Immature natural killer cell (primary cell): ENCODE data around the gene RPL38. TPM values are rescaled to one million over a fixed set of nuclear protein-coding genes. Genes with fewer than 3 reads are reported as not detected.

Experiments
- DNase-seq, 3 donors: peaks; one replicate each; pipeline ENCODE4 v3.0.0; 2022; ENCODE audit warnings: mixed read lengths in 1 of 3
- H3K27ac Mint-ChIP-seq, 6 donors: one replicate each; pipeline ENCODE4 v1.8.0; 2020; ENCODE audit warnings: mixed read lengths in 6 of 6, mild to moderate bottlenecking in 5 of 6, inconsistent platforms in 4 of 6, moderate library complexity in 3 of 6
- H3K27me3 Mint-ChIP-seq, 3 donors: one replicate each; pipeline ENCODE4 v1.8.0; 2020 to 2021; ENCODE audit warnings: low read depth in 3 of 3, mild to moderate bottlenecking in 3 of 3, mixed read lengths in 3 of 3, moderate library complexity in 3 of 3, inconsistent platforms in 1 of 3
- H3K36me3 Mint-ChIP-seq, 3 donors: one replicate each; pipeline ENCODE4 v1.8.0; 2020; ENCODE audit warnings: mixed read lengths in 3 of 3, inconsistent platforms in 2 of 3, mild to moderate bottlenecking in 2 of 3
- H3K4me1 Mint-ChIP-seq, 2 donors: one replicate each; pipeline ENCODE4 v1.8.0; 2020; ENCODE audit warnings: inconsistent platforms in 2 of 2, mild to moderate bottlenecking in 2 of 2, mixed read lengths in 2 of 2, moderate library complexity in 1 of 2
- H3K4me3 Mint-ChIP-seq, 5 donors: one replicate each; pipeline ENCODE4 v1.8.0; 2020; ENCODE audit warnings: mild to moderate bottlenecking in 5 of 5, mixed read lengths in 5 of 5, inconsistent platforms in 3 of 5, moderate library complexity in 3 of 5
- H3K9me3 Mint-ChIP-seq, 6 donors: one replicate each; pipeline ENCODE4 v1.8.0; 2020; ENCODE audit warnings: mild to moderate bottlenecking in 6 of 6, mixed read lengths in 6 of 6, inconsistent platforms in 4 of 6, moderate library complexity in 3 of 6
- polyA plus RNA-seq, 3 donors: library from polyadenylated mRNA; unstranded; fragments of 300-500 nt; fragmentation: Illumina TruSeq; gene quantifications; one replicate each; pipeline ENCODE4 v1.2.3, GENCODE V29; 2021

RPL38 gene
- polyA plus RNA-seq, 3 donors from 2014 or later: 638 to 1,583 (median 956) TPM

- H3K27ac Mint-ChIP-seq: no peak overlapping the region
- H3K4me1 Mint-ChIP-seq: peaks cover 0 to 2% of the 10 kb centered on the region in 2 donors
- H3K27me3 Mint-ChIP-seq: peaks cover 2% of the 10 kb centered on the region in 3 donors
- no peak for DNase-seq
- peaks cover 0 to 4% (median 0%) of the 10 kb centered on the region in 3 donors for H3K36me3 Mint-ChIP-seq
- H3K4me3 Mint-ChIP-seq: no peak overlapping the region
- H3K9me3 Mint-ChIP-seq: no peaks in the 10 kb centered on the region
Measured at GRCh38 chr17:74244548-74244947, 41.1 kb downstream of the RPL38 start.

GRCh38 chr17:74245145-74245831 is 41.8 kb downstream of the RPL38 start:
- H3K4me3 Mint-ChIP-seq: no peak overlapping the region
- H3K4me1 Mint-ChIP-seq: peaks cover 0 to 2% of the 10 kb centered on the region in 2 donors
- H3K36me3 Mint-ChIP-seq: no peaks in the 10 kb centered on the region
- H3K27me3 Mint-ChIP-seq: peaks cover 2% of the 10 kb centered on the region in 3 donors
- no peak overlapping the region for H3K27ac Mint-ChIP-seq
- no peaks in the 10 kb centered on the region for H3K9me3 Mint-ChIP-seq
- no peak for DNase-seq

- H3K4me1 Mint-ChIP-seq: peaks cover 0 to 2% of the 10 kb centered on the region in 2 donors
- H3K27me3 Mint-ChIP-seq: peaks cover 2% of the 10 kb centered on the region in 3 donors
- H3K27ac Mint-ChIP-seq: no peak overlapping the region
- H3K36me3 Mint-ChIP-seq: peaks cover 0 to 2% (median under 1%) of the 10 kb centered on the region in 3 donors
- no peak for DNase-seq
- H3K4me3 Mint-ChIP-seq: no peak overlapping the region
- no peaks in the 10 kb centered on the region for H3K9me3 Mint-ChIP-seq
Measured at GRCh38 chr17:74245871-74246270, 42.4 kb downstream of the RPL38 start.

GRCh38 chr17:74249590-74250270 is 46.3 kb downstream of the RPL38 start:
- DNase-seq: no peak
- H3K27ac Mint-ChIP-seq: peak overlapping the region in 1 of 6 donors; percentile 40
- H3K4me1 Mint-ChIP-seq: peaks cover 0 to 2% of the 10 kb centered on the region in 2 donors
- H3K4me3 Mint-ChIP-seq: no peak overlapping the region
- peaks cover 0 to 2% (median 2%) of the 10 kb centered on the region in 3 donors for H3K27me3 Mint-ChIP-seq
- no peaks in the 10 kb centered on the region for H3K9me3 Mint-ChIP-seq
- H3K36me3 Mint-ChIP-seq: peaks cover 0 to 10% (median 3%) of the 10 kb centered on the region in 3 donors

GRCh38 chr17:74250324-74250995 is 47.0 kb downstream of the RPL38 start:
- H3K4me1 Mint-ChIP-seq: peaks cover 0 to 2% of the 10 kb centered on the region in 2 donors
- no peak for DNase-seq
- H3K27me3 Mint-ChIP-seq: peaks cover 0 to 2% (median 2%) of the 10 kb centered on the region in 3 donors
- no peaks in the 10 kb centered on the region for H3K9me3 Mint-ChIP-seq
- H3K36me3 Mint-ChIP-seq: peaks cover 0 to 10% (median 3%) of the 10 kb centered on the region in 3 donors
- H3K27ac Mint-ChIP-seq: peak overlapping the region in 1 of 6 donors; percentile 8
- H3K4me3 Mint-ChIP-seq: no peak overlapping the region

GRCh38 chr17:74251051-74251450 is 47.6 kb downstream of the RPL38 start:
- H3K36me3 Mint-ChIP-seq: peaks cover 0 to 10% (median 3%) of the 10 kb centered on the region in 3 donors
- peaks cover 0 to 2% of the 10 kb centered on the region in 2 donors for H3K4me1 Mint-ChIP-seq
- peak overlapping the region in 2 of 6 donors; percentile 8 to 79 for H3K27ac Mint-ChIP-seq
- DNase-seq: no peak
- H3K27me3 Mint-ChIP-seq: peaks cover 0 to 2% (median 2%) of the 10 kb centered on the region in 3 donors
- H3K4me3 Mint-ChIP-seq: no peak overlapping the region
- H3K9me3 Mint-ChIP-seq: no peaks in the 10 kb centered on the region

GRCh38 chr17:74251569-74251968 is 48.1 kb downstream of the RPL38 start:
- Mint-ChIP-seq H3K36me3 (peaks cover 0 to 10% (median 3%) of the 10 kb centered on the region in 3 donors), H3K27ac (no peak overlapping the region), H3K27me3 (peaks cover 0 to 2% (median under 1%) of the 10 kb centered on the region in 3 donors), H3K9me3 (no peaks in the 10 kb centered on the region), H3K4me3 (no peak overlapping the region), H3K4me1 (peaks cover 0 to 2% of the 10 kb centered on the region in 2 donors)
- DNase-seq: no peak

- H3K27ac Mint-ChIP-seq: no peak overlapping the region
- no peak overlapping the region for H3K4me3 Mint-ChIP-seq
- no peaks in the 10 kb centered on the region for H3K9me3 Mint-ChIP-seq
- H3K4me1 Mint-ChIP-seq: peaks cover 0 to 2% of the 10 kb centered on the region in 2 donors
- no peak for DNase-seq
- peaks cover 0 to 10% (median 3%) of the 10 kb centered on the region in 3 donors for H3K36me3 Mint-ChIP-seq
- no peaks in the 10 kb centered on the region for H3K27me3 Mint-ChIP-seq
Measured at GRCh38 chr17:74252211-74252610, 48.7 kb downstream of the RPL38 start.

GRCh38 chr17:74253036-74253435 is 49.6 kb downstream of the RPL38 start:
- Mint-ChIP-seq H3K4me1 (peaks cover 0 to 2% of the 10 kb centered on the region in 2 donors), H3K9me3 (no peaks in the 10 kb centered on the region), H3K36me3 (peaks cover 0 to 10% (median 3%) of the 10 kb centered on the region in 3 donors), H3K27ac (no peak overlapping the region), H3K4me3 (no peak overlapping the region), H3K27me3 (no peaks in the 10 kb centered on the region)
- DNase-seq: no peak

GRCh38 chr17:74257311-74257710 is 53.8 kb downstream of the RPL38 start:
- Mint-ChIP-seq H3K27me3 (peaks cover 0 to 2% (median 0%) of the 10 kb centered on the region in 3 donors), H3K4me1 (no peaks in the 10 kb centered on the region), H3K9me3 (no peaks in the 10 kb centered on the region), H3K4me3 (no peak overlapping the region), H3K27ac (no peak overlapping the region), H3K36me3 (no peaks in the 10 kb centered on the region)
- DNase-seq: no peak

- H3K36me3 Mint-ChIP-seq: no peaks in the 10 kb centered on the region
- no peaks in the 10 kb centered on the region for H3K9me3 Mint-ChIP-seq
- H3K27ac Mint-ChIP-seq: no peak overlapping the region
- no peaks in the 10 kb centered on the region for H3K4me1 Mint-ChIP-seq
- H3K27me3 Mint-ChIP-seq: peaks cover 0 to 2% (median 1%) of the 10 kb centered on the region in 3 donors
- H3K4me3 Mint-ChIP-seq: no peak overlapping the region
- no peak for DNase-seq
Measured at GRCh38 chr17:74259667-74260524, 56.4 kb downstream of the RPL38 start.
